Natural killer cell (primary cell): ENCODE data around the gene IKZF2. TPM values are rescaled to one million over a fixed set of nuclear protein-coding genes. Genes with fewer than 3 reads are reported as not detected.
A peak's percentile ranks its signal among the peaks of the same experiment; 100 is the strongest.

Experiments used
- ATAC-seq, 3 donors: fragments of 150-1000 bp in 2 of 3; fragments of 200-7000 bp in 1 of 3; cut with Tn5 transposase; 1 replicate in 1 of 3; 2 replicates in 2 of 3; pipeline ENCODE4 v1.10.0; 2021; ENCODE audit warnings: mild to moderate bottlenecking in 2 of 3, moderate library complexity in 2 of 3
- DNase-seq, 2 donors: peaks; one replicate each; pipeline versions ENCODE4 v3.0.0 to v3.0.0-alpha.2; 2013 to 2021; ENCODE audit warnings: mixed read lengths in 1 of 2
- H3K27ac ChIP-seq: one replicate; pipeline ENCODE4 v1.5.1; 2013; ENCODE audit warnings: mild to moderate bottlenecking, low read length
- H3K27me3 ChIP-seq: one replicate; pipeline ENCODE4 v1.6.1; 2013; ENCODE audit warnings: low read length; ENCODE audit not compliant: control insufficient read depth, insufficient read depth
- H3K36me3 ChIP-seq: one replicate; pipeline ENCODE4 v1.6.1; 2013; ENCODE audit warnings: low read length; ENCODE audit not compliant: control insufficient read depth, insufficient read depth
- H3K4me1 ChIP-seq: one replicate; pipeline ENCODE4 v1.6.1; 2013; ENCODE audit warnings: low read length; ENCODE audit not compliant: control insufficient read depth, insufficient read depth
- H3K4me3 ChIP-seq: one replicate; pipeline ENCODE4 v1.5.1; 2013; ENCODE audit warnings: low read length
- H3K9me3 ChIP-seq: one replicate; pipeline ENCODE4 v1.6.1; 2013; ENCODE audit warnings: low read length; ENCODE audit not compliant: control insufficient read depth, insufficient read depth
- H3K27ac Mint-ChIP-seq, 2 donors: one replicate each; pipeline ENCODE4 v1.8.0; 2022; ENCODE audit warnings: mild to moderate bottlenecking in 2 of 2, mixed read lengths in 2 of 2, moderate library complexity in 1 of 2
- H3K27me3 Mint-ChIP-seq, 2 donors: one replicate each; pipeline ENCODE4 v1.8.0; 2022; ENCODE audit warnings: low read depth in 2 of 2, mixed read lengths in 2 of 2
- H3K36me3 Mint-ChIP-seq: one replicate; pipeline ENCODE4 v1.8.0; 2022; ENCODE audit warnings: mixed read lengths
- H3K4me1 Mint-ChIP-seq, 2 donors: one replicate each; pipeline ENCODE4 v1.8.0; 2022; ENCODE audit warnings: mixed read lengths in 2 of 2
- H3K4me3 Mint-ChIP-seq: one replicate; pipeline ENCODE4 v1.8.0; 2022; ENCODE audit warnings: mild to moderate bottlenecking, moderate library complexity, mixed read lengths
- H3K9me3 Mint-ChIP-seq, 2 donors: one replicate each; pipeline ENCODE4 v1.8.0; 2022; ENCODE audit warnings: mixed read lengths in 2 of 2
- WGBS: methylation state at CpG from one replicate; pipeline ENCODE4 v1.1.7; 2013; ENCODE audit warnings: missing lambda C conversion rate; ENCODE audit not compliant: insufficient coverage; 5-methylcytosine and 5-hydroxymethylcytosine counted together
- intact Hi-C: fragments of 100-400 bp; cut with micrococcal nuclease; formaldehyde crosslinking; loops from one replicate; pipeline ENCODE4 v1.14.2; 2022
- total RNA-seq, 4 donors: library from RNA; stranded (reverse); fragments of 120-200 nt in 1 of 4; gene quantifications; one replicate each; pipeline versions ENCODE4 v1.2.3 to v1.2.4, GENCODE V29; 2013 to 2022
- TF ChIP-seq, protein P1 (sequence below): fragments of 200-600 bp; IDR thresholded peaks from one replicate; pipeline ENCODE4 v1.8.0; 2022; ENCODE audit warnings: antibody characterized with exemption

IKZF2 gene
- total RNA-seq, 3 donors from 2014 or later (not counting 1 experiment from before 2014, with no cell fraction given): 74.4 to 162 (median 133) TPM

DNA sequence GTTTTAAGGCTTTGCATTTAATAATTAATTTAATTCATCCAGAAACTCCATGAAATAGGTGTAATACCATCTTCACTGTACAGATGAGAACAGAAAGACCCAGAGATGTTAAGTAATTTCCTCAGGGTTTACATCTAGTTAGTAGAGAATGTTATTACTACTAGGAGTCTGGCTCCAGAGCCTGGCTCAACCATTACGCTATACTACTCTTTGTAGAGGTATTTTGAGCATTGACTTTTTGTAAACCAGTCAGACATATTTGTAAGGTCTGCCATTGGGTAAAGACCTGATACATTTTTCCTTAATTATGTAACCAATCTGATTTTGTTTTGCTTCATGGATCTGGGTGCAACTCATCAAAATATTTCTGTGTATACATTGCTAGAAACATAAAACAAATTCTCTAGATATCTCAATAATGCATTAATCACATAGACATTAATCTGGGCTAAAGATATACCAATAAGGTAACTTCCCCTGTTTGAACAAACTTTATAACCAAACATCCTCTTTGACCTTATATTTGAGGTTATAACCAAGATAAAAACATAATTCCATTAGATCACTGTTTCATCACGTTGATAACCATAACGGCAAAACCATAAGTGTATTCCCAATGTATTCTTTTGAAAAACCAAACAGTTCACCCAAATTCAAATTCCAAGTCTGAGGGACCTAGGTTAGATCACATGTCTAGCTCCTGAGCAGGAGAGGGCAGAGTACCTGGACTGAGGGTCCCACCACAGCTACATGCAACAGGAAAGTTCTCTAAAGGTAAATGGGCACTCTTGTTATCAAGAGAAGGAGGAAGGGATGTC is 135.0 kb downstream of the IKZF2 start:
- ATAC-seq (peak; percentile 5 to 18 (median 7)), DNase-seq (no peak)
- Mint-ChIP-seq H3K27me3 (no peaks in the 10 kb centered on the region), H3K4me3 (peak overlapping the region; percentile 55), H3K36me3 (peaks cover 6% of the 10 kb centered on the region), H3K9me3 (no peaks in the 10 kb centered on the region), H3K4me1 (peaks cover 42 to 45% of the 10 kb centered on the region in 2 donors), H3K27ac (peak overlapping the region; percentile 22 to 84)
- intact Hi-C loops: loop anchor here (5.0 kb wide), 1 partner anchor 131 kb away; no protein-coding TSS in a partner anchor
- TF ChIP-seq, protein P1, sequence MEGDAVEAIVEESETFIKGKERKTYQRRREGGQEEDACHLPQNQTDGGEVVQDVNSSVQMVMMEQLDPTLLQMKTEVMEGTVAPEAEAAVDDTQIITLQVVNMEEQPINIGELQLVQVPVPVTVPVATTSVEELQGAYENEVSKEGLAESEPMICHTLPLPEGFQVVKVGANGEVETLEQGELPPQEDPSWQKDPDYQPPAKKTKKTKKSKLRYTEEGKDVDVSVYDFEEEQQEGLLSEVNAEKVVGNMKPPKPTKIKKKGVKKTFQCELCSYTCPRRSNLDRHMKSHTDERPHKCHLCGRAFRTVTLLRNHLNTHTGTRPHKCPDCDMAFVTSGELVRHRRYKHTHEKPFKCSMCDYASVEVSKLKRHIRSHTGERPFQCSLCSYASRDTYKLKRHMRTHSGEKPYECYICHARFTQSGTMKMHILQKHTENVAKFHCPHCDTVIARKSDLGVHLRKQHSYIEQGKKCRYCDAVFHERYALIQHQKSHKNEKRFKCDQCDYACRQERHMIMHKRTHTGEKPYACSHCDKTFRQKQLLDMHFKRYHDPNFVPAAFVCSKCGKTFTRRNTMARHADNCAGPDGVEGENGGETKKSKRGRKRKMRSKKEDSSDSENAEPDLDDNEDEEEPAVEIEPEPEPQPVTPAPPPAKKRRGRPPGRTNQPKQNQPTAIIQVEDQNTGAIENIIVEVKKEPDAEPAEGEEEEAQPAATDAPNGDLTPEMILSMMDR: no peak
- Histone ChIP-seq H3K4me3 (no peak overlapping the region), H3K36me3 (peaks cover 19% of the 10 kb centered on the region), H3K9me3 (no peaks in the 10 kb centered on the region), H3K4me1 (peaks cover 6% of the 10 kb centered on the region), H3K27ac (peak overlapping the region; percentile 54), H3K27me3 (no peaks in the 10 kb centered on the region)
- WGBS: 82% methylated on average over 3 of the region's 3 CpGs

DNA sequence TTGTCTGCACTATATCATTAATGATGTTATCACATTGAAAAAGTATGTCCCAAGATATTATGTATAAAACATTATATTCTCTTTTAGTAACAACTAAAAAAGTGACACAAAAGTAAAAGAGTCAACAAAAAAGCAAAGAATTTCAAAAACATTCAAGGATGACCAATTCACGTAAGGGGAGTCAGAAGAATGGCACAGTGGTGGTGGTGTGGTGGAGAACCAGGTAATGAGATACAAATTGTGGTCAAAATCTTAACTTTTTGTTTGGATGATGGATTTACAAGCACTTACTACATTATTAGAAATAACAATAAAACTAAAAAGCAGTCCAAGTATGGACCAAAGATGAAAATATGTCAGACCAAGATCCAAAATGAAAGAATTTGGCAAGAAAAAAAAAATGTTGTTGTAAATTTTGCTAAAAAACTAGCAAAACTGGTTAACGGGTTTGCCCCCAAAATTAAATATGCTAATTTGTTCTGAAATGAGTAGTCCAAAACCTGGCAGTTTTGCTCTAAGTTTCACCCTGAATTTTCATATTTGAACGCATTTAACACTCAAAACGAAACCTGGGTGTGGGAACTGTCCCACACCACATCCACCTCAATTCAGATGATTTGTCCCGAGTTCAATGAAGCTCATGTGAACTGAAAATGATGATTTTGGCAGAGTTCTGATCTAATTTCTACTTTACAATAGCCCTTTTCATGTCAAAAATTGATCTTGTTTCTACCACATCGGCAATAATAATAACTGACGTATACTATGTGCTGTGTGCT is 135.8 kb downstream of the IKZF2 start:
- H3K9me3 Mint-ChIP-seq: no peaks in the 10 kb centered on the region
- no peaks in the 10 kb centered on the region for H3K9me3 ChIP-seq
- peak in 1 of 2 donors; percentile 49 for DNase-seq
- peaks cover 10% of the 10 kb centered on the region for H3K36me3 Mint-ChIP-seq
- H3K27ac ChIP-seq: peak overlapping the region; percentile 54
- peaks cover 12% of the 10 kb centered on the region for H3K36me3 ChIP-seq
- H3K4me1 ChIP-seq: peaks cover 3% of the 10 kb centered on the region
- 35% methylated on average over 5 of the region's 7 CpGs for WGBS
- peak overlapping the region; percentile 22 to 84 for H3K27ac Mint-ChIP-seq
- no peak overlapping the region for H3K4me3 ChIP-seq
- H3K27me3 ChIP-seq: no peaks in the 10 kb centered on the region
- peak; percentile 70 to 81 (median 74) for ATAC-seq
- TF ChIP-seq, protein P1: no peak
- peaks cover 39 to 45% of the 10 kb centered on the region in 2 donors for H3K4me1 Mint-ChIP-seq
- intact Hi-C loops: loop anchor here (5.0 kb wide), 1 partner anchor 132 kb away; no protein-coding TSS in a partner anchor
- H3K4me3 Mint-ChIP-seq: peak overlapping the region; percentile 65
- no peaks in the 10 kb centered on the region for H3K27me3 Mint-ChIP-seq

DNA sequence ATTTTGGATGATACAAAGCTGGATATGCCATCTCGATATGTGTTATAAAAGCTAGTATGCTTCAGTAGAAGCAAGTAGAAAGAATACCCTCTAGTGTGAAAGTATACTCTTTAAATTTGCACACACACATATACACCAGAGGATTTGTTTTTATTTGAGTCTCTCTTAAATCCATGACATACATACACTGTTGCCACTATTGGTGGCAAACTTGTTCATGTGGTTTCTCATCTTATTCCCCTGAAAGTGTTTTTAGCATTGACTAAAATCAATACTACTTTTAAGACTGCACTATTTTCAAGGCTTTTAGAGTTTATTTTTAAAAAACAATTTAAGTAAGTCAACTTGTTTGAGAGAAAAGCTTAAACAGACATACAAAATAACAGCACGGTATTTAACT is 137.4 kb downstream of the IKZF2 start:
- intact Hi-C loops: no loop called here
- TF ChIP-seq, protein P1: no peak
- Histone ChIP-seq H3K4me3 (no peak overlapping the region), H3K27me3 (no peaks in the 10 kb centered on the region), H3K4me1 (peaks cover 3% of the 10 kb centered on the region), H3K36me3 (peaks cover 5% of the 10 kb centered on the region), H3K9me3 (no peaks in the 10 kb centered on the region), H3K27ac (no peak overlapping the region)
- Mint-ChIP-seq H3K27ac (peak overlapping the region in 1 of 2 donors; percentile 84), H3K9me3 (no peaks in the 10 kb centered on the region), H3K27me3 (no peaks in the 10 kb centered on the region), H3K4me1 (peaks cover 39 to 58% of the 10 kb centered on the region in 2 donors), H3K4me3 (no peak overlapping the region), H3K36me3 (peaks cover 14% of the 10 kb centered on the region)
- no peak for ATAC-seq
- DNase-seq: no peak
- WGBS: 80% methylated on average over 1 of the region's 2 CpGs
